GM21367 (cell line): ENCODE measurements around the gene FARP2.

Experiments used
- ATAC-seq: cut with Tn5 transposase; IDR thresholded peaks from one replicate; pipeline ENCODE4 v1.9.1; 2021; ENCODE audit not compliant: unreplicated experiment

The FARP2 gene

DNA sequence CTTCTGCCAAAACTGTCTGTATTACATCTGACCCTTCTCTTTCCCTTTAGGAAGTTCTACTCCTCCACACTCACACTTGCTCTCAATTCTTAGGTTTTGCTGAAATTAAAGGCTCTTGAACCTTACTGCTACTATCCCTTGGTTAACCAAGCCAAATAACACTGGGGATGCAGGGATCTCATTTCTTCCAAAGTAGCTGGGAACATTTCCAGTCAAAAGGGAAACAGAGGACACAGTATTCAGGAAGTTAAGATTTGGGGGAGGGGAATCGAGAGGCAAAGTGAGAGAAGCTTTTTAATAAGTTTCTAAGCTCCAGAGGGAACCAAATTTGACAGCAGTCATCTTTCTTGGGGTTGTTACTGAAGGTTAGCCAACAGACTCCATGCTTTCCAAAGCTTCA lies 34.2 kb upstream of the FARP2 start:
- no peak for ATAC-seq

DNA sequence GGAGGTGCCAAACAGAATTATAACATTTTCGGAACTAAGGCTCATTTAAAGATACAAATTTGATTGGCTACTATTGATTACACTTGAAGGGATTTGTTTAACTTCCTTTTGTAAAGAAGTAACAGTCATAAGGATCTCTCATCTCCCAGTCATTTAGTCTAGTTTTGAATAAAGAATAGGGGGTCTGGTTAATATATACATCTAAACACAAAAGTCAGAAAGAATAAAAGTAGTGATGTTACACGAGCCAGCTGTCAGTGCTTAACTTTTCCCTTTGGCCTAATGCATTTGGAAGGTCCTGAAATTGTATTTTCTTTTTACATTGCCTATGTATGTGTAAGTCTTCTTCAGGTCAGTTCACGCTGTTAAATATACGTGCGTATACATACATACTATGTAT lies 32.3 kb upstream of the FARP2 start:
- ATAC-seq: no peak

- no peak for ATAC-seq
Measured at GRCh38 chr2:241324775-241325174, 31.3 kb upstream of the FARP2 start.

DNA sequence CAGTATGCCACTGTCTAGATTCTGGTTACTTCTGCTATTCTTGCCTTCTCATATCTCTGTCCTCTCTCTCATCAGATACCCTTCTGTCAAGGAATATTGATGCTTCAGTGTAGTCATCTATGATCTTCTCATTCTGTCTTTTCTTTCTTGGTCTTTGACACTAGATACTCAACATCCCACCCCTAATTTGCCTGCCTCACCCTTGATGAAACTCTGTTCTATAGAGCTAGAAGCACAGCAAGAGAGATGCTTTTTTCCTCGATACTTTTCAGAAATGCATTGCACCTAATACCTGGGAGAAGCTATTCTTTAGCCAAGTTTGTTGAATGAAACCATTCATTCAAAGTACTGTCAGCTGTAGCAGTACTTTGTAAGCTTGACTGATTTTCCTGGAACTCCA lies 30.8 kb upstream of the FARP2 start:
- ATAC-seq: no peak

DNA sequence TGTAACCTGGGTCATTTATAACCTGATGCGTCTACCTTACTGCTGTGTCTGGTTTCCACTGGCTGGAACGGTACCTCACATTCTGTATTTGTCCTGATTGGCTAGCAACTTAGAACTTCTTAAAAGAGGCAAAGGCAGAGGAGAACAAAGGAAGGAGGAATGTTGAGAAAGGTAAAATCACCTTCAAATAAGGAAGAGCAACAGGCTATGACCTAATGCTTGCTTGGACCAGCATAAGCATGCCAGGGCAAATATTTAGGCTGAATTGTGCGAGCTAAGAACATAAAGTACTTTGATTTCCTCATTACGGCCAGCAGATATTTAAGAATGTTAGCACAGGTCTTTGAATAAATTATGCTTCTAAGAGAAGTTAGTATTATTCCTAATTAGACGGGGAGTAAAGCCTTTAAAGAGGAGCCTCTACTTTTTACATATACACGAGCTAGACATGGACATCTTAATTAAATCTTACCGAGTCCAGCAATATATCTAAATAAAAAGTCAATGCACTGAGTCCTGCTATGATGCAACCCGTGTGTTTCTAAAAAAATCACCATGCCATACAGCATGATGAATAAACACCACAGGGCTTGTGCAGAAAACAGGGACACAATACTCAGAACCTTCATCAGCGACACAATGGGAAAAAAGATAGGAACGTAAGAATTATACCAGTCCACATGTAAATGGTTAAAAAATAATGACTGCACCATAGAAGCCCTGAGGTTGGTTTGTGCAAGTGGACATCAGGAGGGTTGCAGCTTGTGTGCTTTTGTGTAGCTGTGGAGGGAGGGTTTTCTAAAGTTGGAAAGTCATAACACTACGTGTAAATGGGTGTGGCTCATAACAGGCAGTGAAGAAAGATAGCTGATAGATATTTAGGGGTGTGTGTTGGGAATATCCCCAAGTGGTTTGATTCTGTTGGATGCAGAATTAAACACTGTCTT lies 26.1 kb upstream of the FARP2 start:
- no peak for ATAC-seq

- ATAC-seq: no peak
Measured at GRCh38 chr2:241330616-241330981, 25.5 kb upstream of the FARP2 start.

GRCh38 chr2:241334813-241335212 lies 21.3 kb upstream of the FARP2 start:
- ATAC-seq: no peak

DNA sequence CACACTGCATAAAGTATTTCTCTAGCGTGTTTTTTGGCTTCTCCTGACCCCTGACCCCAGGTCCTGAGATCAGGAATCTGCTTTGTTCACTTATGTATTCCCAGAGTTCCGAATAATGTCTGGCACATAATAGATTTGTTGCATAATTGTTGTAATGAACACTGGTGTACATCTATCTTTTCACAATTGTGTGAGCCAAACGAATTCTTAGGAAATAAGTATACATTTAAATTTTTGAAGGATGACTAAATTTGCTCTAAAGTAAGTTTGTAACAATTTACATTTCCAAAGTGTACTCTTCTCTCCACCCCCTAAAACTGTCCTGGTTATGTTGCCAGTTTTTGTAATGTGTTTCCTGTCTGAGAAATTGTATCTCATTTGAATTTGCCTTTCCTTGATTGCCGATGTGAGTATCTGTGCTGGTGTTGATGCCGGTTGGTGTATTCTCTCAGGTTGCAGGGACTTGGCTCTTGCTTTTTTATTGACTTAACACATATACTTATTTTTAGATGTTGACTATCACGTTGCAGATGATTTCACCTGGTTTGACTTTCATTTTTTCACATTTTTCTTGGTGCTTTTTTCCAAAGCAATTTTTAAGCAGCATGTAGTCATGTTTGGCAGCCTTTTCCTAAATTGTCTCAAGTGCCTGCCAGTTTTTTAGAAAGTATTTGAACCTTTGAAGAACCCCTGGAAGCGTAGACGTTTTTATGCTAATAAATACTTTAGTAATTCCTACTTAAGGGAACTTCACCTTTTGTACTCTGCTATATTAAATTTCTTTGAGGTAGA lies 16.1 kb upstream of the FARP2 start:
- ATAC-seq: no peak

DNA sequence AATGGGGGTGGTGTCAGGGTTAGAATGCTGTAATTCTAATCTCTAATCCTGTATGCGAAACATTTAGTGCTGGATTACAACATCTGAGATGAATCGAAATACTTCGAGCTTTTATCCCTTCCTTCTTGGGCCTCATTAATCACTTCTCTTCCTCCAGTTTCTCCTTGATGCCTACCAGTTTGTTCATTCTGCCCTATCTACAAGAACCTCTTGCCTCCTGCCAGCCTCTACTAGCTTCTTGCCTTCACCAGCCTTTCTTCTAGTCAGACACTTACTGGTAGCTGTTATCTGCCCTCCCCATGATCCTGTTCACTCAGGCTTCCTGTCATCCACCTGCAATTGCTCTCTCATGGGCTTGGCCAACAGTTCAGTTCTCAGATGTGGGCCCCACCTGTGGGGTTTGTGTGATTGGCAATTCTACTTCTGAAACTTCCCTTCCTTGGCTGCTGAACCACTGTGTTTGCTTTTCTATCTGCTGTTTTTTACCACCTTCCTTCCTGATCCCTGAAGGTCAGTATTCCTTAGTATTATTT lies 15.4 kb upstream of the FARP2 start:
- no peak for ATAC-seq

DNA sequence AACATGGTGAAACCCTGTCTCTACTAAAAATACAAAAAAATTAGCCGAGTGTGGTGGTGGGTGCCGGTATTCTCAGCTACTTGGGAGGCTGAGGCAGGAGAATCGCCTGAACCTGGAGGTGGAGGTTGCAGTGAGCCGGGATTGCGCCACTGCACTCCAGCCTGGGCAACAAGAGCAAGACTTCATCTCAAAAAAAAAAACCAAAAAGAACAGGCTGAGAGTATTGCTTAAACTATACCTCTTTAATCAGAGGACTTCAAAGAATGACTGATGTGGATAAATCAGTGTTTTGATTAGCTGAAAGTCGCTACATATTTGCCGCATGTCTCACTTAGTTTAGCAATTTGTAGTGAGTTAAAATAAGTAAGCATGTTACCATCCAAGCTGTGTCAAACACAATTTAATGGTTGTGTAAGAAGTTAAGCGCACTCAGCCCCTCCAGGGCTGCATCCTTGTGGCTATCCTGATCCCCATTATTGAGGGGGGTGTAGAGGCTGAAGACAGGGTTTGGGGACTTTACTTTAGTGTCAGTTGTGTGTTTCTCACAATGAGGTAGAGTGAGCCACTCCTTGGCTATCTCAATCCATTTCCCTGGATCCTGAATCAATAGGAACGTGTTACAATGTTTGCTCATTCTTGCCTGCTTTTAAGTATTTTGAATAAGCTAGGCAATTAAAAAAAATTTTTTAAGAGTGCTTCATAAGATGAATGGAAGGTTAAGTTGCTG lies 11.0 kb upstream of the FARP2 start:
- no peak for ATAC-seq

DNA sequence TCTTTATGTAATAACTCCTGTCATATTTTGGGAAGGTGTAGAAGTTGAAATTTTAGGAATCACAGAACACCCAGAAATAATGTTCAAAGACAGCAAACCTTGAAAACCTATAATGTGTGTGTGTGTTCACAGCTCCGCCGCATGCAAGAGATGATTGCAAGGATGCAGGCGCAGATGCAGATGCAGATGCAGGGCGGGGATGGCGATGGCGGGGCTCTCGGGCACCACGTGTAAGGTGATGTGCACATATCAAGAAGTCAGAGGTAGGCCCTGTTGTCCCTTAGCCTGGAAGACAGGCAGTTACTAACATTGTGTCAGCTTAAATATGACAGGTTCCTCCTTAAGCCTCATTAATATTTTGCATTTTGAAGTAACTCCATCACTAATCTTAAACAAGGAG lies 6.1 kb upstream of the FARP2 start:
- no peak for ATAC-seq

DNA sequence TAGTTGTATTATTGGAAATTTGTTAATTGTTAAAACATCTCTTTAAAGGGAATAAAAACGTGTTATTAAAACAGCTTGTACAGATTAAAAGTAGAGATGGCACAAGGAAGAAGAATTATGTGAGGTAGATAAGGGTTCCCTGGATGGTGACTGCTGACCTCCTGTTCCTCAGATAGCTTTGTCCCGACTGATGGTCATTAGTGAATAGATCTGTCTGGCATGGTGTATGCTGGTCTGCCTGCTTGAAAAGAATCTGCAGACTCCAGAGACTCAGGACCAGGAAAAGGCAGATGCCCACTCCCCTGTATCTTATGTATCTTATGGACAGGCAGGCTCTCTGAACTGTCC lies 5.6 kb upstream of the FARP2 start:
- no peak for ATAC-seq

DNA sequence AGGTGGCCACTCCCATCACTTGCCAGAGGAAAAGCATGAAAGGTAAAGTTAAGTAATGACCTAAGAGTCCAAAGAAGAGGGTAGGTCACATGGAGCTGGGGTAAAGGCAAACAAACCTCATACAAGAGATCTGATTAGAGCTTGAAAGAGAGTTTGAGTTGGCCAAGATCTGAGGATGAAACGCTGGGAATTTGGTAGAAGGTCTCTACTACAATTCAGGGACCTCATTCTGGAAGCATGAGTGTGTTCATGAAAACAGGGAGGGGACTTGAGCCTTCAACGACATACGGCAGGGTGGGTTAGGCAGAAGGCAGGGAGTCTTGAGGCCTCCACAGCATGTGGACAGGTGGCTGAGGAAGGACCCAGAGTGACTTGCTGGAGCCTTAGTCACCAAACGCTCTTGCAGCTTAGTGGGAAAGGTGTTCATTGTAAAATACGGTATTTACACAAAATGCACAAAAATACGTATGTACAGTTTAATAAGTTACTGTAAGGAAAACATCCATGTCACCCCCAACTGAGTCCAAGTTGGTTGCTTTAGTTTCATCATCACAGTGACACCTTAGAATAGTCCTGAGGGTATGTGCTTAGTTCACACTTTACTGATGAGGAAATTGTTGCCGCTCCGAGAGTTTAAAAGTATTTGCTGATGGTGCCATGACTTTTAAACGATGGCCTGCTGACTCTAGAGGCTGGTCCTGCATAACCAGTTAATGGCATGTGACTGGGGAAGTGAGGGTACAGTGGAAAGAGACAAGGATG lies 5.0 kb upstream of the FARP2 start:
- no peak for ATAC-seq

GRCh38 chr2:241351640-241352031 lies 4.4 kb upstream of the FARP2 start:
- ATAC-seq: no peak

GRCh38 chr2:241352227-241352626 lies 3.9 kb upstream of the FARP2 start:
- no peak for ATAC-seq

DNA sequence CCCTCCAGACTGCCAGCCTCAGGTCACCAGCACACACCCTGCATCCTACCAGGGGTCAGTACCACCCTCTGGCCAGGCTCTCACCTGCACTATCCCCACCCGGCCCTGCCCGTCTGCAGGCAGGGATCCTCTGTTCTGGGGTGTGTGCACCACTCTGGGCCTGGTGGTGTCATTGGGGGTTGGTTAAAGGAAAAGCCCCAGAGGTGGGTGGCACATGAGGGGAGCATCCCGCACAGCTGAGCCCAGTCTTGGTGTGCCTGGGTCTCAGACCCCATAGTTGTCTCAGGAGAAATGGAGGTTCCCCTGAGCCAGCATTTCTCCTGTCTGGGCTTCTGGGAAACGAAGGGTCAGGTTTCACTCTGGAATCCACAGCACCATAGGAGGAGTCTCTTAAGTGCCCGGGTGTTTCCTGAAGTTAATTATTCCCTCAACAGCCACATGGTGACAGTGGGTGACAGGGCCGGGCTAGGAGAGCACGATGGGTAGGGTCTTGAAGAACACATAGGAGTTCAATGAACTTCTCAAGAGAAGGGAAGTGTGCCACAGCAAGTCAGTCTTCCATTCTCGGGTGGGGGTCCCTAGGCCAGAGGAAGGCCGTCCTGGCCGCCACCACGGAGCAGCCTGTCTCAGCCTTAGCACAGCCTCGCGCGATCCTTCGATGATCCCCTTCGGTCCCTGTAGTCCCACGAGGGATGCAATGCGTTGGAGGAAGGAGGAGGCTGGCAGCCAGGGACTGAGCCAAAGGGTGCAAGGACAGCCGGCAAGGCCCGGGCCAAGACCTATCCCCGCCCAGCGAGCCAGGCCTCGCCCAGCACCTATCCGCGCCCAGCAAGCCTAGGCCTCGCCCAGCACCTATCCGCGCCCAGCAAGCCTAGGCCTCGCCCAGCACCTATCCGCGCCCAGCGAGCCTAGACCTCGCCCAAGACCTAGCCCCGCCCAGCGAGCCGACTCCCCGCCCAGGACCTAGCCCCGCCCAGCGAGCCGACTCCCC lies 1.1 kb upstream of the FARP2 start:
- ATAC-seq: peak; percentile 22

- no peak for ATAC-seq
Measured at GRCh38 chr2:241356871-241357260, 781 bp downstream of the FARP2 start.

DNA sequence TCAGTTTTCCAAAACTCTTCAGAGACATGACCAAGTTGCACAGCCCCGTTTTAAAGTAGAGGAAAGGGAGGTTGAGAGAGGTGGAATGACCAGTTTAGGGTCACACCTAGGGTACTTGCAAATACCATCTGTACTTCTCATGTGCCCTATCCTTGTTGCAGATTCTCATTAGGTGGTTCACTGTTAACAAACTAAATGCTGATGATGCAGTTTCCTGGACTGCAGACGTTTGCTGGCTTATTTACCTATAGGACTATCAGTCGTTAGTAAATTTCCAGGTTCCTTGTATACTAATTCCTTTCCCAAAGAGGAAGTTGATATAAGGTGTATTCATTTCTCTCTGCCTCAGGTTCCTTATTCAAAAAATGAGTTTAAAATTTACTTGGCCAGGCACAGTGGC lies 1.4 kb downstream of the FARP2 start:
- no peak for ATAC-seq

GRCh38 chr2:241358470-241358869 lies 2.4 kb downstream of the FARP2 start:
- peak; percentile 24 for ATAC-seq
